HG03457 (cell line): ENCODE results near the gene HDAC10.
"Not testable (repeated sequence)": the region's sequence is repeated elsewhere in the genome, so short reads cannot be mapped to it uniquely, and the experiment has no call there.

Experiments used
- ATAC-seq: cut with Tn5 transposase; IDR thresholded peaks from one replicate; pipeline ENCODE4 v1.9.1; 2021; ENCODE audit warnings: moderate number of reproducible peaks; ENCODE audit not compliant: unreplicated experiment

HDAC10 gene

DNA sequence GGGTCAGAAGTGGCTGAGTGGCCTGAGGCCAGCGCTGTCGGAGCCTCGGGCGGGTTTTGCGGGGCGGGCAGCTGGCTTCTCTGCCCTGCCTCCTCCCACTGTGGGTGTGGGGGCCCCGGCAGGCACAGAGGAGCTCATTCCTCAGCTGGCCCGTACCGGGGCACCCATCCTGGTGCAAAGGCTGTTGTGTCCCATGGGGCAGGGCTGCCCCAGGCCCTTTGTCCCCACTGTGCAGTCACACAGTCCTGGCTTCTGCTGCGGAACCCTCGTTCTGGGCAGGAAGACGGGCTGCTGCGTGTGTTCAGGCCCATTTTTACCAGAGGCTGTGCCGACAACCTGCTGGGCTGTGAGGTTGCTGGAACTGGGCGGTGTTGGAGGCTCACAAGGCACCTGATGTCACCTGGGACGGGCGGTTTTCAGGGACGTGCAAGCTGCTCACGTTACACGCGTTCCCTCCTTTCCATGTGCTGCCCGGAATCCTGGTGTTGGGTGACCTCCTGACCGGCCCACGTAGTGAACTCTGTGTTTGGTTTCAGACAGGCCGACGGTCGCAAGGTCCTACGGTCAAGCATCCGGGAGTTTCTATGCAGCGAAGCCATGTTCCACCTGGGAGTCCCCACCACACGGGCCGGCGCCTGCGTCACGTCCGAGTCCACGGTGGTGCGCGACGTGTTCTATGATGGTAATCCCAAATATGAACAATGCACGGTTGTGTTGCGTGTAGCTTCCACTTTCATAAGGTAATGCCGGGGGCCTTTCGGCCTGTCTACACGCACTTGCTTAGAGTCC is 45.1 kb downstream of the HDAC10 start:
- no peak for ATAC-seq

DNA sequence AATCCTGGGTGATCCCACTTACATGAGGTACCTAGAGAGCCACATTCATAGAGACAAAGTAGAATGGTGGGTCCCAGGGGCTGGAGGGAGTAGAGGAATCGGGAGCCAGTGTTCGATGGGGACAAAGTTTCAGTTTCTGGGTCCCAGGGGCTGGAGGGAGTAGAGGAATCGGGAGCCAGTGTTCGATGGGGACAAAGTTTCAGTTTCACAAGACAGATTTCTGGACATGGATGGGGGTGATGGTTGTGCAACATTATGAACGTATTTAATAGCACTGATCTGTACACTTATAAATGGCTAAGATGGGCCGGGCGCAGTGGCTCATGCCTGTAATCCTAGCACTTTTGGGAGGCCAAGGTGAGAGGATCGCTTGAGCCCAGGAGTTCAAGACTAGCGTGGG is 46.1 kb downstream of the HDAC10 start:
- not testable (repeated sequence) for ATAC-seq

DNA sequence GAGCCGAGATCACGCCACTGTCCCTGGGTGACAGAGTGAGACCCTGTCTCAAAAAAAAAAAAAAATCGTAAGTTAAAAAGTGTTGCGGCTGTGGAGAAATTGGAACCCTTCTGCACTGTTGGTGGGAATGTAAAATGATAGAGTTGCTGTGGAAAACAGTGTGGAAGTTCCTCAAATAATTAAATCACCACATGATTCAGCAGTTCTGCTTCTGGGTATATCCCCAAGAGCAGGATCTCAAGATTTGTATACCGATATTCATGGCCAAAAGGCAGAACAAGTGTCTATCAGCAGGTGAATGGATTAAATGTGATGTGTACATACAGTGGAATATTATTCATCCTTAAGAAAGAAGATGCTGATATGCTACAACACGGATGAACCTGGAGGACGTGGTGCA is 46.5 kb downstream of the HDAC10 start:
- no peak for ATAC-seq

DNA sequence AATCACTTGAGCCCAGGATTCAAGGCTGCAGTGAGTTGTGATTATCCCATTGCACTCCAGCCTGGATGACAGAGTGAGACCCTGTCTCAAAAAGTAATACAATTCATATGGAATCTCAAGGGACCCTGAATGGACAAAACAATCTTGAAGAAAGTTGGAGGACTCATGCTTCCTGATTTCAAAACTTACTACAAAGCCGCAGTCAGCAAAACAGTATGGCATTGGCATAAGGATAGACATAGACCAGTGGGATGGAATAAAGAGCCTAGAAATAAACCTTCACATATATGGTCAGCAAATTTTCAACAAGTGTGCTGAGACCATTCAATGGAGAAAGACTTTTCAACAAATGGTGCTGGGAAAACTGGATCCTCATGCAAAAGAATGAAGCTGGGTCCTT is 47.8 kb downstream of the HDAC10 start:
- no peak for ATAC-seq

DNA sequence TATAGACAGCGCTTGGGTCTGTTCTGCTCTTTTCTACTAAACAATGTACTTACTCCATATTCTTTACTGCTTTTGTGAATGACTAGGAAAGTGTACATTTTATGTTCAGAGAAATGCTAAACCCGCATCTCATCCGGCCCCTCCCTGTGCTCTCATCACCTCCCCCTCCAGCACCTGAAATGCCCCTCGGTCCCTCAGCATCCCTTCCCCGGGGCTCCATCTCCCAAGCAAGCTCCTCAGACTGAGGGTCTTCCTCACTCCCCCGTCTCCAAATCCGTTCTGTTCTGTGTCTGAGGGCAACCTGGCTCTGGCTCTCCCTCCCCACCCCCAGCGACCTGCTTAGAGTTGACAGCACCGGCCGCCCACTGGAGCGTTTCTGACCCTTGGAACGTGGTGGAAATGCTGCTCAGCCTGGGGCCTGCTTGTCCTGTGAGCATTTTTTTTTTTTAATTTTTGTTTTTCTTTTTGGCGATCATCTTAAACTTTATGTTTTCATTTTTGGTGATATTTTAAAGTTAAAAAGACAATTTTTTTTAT is 48.9 kb downstream of the HDAC10 start:
- ATAC-seq: no peak

DNA sequence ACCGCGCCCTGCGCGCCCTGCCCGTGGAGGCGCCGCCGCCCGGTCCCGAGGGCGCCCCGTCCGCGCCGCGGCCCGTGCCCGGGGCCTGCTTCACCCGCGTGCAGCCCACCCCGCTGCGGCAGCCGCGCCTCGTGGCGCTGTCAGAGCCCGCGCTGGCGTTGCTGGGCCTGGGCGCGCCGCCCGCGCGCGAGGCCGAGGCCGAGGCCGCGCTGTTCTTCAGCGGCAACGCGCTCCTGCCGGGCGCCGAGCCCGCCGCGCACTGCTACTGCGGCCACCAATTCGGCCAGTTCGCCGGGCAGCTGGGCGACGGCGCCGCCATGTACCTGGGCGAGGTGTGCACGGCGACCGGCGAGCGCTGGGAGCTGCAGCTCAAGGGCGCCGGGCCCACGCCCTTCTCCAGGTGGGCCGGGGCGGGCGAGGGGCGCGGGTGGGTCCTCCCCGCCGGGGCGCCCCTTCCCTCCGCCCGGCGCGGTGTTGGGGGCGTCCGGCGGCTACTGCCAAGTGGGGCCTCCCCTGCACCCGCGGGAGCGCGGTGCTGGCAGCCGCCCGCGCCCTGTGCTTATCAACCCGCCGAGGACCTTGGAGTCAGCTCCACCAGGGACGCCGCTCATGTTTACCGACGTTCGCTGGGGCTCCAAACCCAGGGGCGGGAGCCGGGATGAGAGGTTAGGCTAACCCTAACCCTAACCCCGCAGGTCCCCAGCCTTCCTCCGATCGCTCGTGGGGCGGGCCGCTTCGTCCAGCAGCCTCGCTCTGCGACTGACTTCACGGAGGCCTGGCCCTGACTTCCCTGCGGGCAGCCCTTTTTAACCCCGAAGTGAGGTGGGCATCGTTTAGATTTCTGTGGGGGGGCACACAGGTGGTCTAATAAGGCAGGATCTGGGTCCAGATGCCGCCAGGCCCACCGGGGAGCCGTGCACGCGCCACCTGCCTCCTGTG is 49.6 kb downstream of the HDAC10 start:
- ATAC-seq: no peak

DNA sequence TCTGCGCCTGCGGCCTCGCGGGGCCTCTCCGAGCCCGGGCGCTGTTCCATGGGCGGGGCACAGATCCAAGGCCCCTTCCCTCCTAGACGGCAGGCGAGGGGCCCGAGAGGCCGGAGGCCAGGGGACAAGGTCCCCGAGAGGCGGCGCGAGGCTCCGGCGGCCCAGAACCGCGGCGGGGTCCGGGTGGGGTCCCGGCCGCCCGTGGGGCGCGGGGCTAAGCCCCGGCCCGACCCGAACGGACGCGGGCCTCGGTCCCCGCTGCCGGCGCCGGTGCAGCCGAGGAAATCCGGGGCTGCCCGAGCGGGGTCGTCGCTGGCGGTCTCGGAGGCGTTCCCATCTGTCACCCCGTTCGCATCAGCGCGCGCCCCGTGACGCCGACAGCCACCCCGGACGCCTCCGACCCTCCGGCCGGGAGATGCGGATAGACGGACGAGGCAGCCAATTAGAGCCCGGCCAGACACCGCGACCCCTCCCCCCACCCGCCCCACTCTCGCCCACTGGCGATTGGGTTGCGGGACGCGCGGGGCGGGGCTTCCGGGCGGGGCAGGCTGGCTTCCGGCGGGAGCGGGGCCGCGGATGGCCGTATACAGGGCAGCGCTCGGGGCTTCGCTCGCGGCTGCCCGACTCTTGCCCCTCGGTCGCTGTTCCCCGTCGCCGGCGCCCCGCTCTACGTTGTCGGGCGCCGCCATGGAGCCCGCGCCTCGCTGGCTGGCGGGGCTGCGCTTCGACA is 50.4 kb downstream of the HDAC10 start, which contains the start of gene SELENOO:
SELENOO (plus strand) TSS at position 551 of the 730 bp plus-strand sequence; CDS start at position 577, 26 bp downstream.
- no peak for ATAC-seq

DNA sequence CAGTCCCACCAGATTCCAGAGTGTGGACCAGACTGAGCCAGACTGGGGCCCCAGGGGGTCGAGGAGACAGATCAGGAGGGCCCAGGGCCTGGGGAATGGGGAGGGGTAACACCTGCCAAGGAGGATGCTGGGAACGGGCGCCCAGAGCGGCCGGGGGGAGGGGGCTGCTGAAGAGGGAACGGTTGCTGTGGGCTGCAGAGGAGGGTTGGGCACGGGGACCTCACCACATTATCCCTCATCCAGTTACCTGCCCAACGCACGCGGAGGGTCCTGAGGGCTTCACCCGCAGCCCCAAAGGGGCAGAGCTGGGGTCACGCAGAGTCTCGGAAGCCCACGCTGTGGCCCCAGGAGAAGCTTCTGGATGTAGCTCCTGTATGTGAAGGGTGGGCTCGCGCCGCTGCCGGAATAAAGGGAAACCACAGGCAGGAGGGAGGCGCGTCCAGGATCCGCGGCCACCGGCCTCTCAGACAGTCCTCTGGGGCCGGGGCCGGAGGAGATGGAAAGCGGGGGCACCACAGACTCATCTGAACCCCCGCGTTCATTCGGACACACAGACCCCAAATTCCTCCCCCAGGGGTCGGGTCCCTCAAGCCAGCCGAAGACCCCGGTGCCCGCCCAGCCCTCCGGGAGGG is 51.1 kb downstream of the HDAC10 start:
- no peak for ATAC-seq

DNA sequence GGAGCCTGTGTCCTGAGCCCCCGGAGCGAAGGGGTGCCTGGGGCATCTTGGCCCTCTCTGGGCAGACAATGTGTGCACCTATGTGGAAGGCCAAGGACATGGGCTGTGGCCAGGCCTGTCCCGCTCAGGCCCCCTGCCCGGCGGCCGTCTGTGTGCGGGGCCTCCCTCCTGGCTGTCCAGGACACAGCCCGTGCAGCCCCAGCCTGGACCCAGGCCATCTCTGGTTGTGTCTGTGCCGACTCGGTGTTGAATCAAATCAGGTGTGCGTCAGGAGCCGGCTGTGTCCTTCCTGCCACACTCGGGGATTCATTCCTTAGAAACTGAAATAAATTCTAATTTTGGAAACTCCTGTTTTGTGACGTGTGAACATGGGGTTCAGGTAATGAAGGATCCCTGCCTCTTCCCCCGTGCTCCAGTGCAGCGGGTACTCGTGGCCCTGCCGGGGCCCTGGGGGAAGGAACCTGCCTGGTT is 51.8 kb downstream of the HDAC10 start:
- no peak for ATAC-seq

DNA sequence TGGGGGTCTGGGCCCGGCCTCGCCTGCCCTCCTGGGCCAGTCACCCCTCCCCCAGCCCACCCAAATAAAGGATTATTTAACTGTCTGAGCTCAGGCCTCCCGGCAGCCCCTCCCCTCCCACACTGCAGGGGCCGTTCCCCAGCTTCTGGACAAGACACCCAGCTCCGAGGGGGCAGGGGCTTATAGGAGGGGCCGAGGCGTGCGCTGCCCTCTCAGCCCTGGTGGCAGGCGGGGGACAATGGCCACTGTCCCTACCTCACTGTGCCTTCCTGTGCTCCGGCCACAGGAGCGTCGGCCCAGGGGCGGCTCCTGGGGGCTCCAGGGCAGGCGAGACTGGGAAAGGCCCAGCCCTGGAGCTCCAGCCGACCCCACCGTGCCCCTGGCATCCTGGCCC is 52.4 kb downstream of the HDAC10 start:
- ATAC-seq: no peak

DNA sequence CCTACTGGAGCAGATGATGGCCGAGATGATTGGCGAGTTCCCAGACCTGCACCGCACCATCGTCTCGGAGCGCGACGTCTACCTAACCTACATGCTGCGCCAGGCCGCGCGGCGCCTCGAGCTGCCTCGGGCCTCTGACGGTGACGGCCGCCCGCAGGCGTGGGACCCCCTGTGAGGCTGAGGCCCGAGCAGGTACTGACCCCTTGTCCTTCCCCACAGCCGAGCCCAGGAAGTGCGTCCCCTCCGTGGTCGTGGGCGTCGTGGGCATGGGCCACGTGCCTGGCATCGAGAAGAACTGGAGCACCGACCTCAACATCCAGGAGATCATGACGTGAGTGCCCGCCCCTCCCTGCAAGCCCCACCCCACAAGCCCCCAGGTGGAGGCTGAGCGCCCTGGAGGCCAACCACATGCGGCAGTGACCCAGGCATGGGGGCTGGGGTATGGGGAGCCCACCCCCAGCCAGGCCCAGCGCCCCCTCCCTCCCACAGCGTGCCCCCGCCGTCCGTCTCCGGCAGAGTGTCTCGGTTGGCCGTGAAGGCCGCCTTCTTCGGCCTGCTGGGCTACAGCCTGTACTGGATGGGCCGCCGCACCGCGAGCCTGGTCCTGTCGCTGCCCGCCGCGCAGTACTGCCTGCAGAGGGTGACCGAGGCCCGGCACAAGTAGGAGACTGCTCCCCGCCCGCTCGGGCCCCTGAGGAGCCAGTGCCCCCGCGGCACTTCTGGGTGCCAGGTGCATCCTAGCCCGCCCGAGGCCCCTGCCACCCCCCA is 53.0 kb downstream of the HDAC10 start:
- ATAC-seq: no peak

DNA sequence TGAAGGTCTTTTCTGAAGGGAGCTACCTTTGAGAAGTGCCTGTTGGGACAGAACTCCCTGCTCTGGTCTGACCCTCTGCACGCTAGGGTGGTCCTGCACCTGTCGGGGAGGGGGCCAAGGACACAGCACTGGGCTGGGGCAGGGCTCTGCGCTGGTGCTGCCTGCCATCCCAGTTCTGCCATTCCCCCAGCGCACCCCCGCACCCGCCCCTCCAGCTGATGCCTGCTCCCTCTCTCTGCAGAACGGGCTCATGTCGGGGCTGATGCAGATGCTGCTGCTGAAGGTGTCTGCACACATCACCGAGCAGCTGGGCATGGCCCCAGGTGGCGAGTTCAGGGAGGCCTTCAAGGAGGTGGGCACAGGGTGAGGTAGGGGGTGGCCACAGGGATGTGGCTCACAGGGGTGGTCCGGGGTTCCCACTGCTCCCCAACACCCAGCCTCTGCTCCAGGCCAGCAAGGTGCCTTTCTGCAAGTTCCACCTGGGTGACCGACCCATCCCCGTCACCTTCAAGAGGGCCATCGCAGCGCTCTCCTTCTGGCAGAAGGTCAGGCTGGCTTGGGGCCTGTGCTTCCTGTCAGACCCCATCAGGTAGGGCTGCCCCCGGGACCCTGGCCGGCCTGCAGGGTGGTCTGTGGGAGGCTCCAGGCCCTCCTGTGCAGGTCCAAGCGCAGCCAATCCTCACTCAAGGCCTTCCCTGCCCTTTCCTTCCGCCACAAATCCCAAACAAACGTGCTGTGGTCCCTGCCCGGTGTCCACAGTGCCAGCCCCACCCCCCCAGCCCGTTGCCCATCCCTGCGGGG is 53.9 kb downstream of the HDAC10 start:
- no peak for ATAC-seq

DNA sequence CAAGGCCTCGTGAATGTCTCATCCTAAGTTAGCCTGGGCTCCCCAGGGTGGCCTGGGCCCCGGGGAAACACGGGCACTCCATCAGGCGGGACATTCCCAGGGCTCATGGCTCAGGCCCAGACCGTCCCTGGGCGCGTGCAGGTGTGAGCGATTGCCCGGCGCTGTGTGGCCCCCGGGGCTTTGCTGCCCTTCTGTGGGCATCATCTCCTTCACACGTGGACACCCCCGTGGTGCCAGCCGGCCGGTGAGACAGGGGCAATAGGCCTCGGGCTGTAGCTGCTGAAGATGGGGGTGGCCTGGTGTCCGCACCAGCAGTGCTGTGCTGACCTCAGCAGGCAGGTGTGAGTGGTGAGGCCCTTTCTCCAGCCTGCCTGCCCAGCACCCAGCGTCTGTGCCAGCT is 54.8 kb downstream of the HDAC10 start:
- no peak for ATAC-seq
